Kidney (tissue), 14 donors: ENCODE results near the gene UCN3. TPM values are rescaled to one million over a fixed set of nuclear protein-coding genes. Genes with fewer than 3 reads are reported as not detected.

Experiments
- DNase-seq, 5 donors: peaks; one replicate each; pipeline ENCODE4 v3.0.0-alpha.2; 2013 to 2020
- FAIRE-seq: peaks from 2 replicates; lab custom pipeline; 2012; peaks lifted over from hg19 to GRCh38; lab: Jason Lieb, UNC
- H3K27ac ChIP-seq, 2 donors: one replicate each; pipeline ENCODE4 v1.7.0; 2013; ENCODE audit warnings: low read depth in 2 of 2, low read length in 2 of 2, inconsistent platforms in 1 of 2
- H3K27me3 ChIP-seq: one replicate; pipeline ENCODE4 v1.7.1; 2013; ENCODE audit warnings: low read length, inconsistent platforms; ENCODE audit not compliant: control insufficient read depth, insufficient read depth
- H3K36me3 ChIP-seq, 3 donors: one replicate each; pipeline versions ENCODE4 v1.7.0 to v1.7.1; 2013; ENCODE audit warnings: low read length in 3 of 3, control low read depth in 1 of 3, inconsistent platforms in 1 of 3; ENCODE audit not compliant: insufficient read depth in 3 of 3, control insufficient read depth in 2 of 3
- H3K4me1 ChIP-seq, 3 donors: one replicate each; pipeline versions ENCODE4 v1.7.0 to v1.7.1; 2013; ENCODE audit warnings: low read length in 3 of 3, inconsistent platforms in 1 of 3, low read depth in 1 of 3; ENCODE audit not compliant: control insufficient read depth in 2 of 3, insufficient read depth in 2 of 3
- H3K4me3 ChIP-seq, 3 donors: one replicate each; pipeline versions ENCODE4 v1.7.0 to v1.8.1; 2013; ENCODE audit warnings: low read length in 3 of 3, control low read depth in 1 of 3, inconsistent platforms in 1 of 3
- H3K9ac ChIP-seq, 3 donors: one replicate each; pipeline versions ENCODE4 v1.7.0 to v1.7.1; 2013; ENCODE audit warnings: low read length in 3 of 3, control low read depth in 1 of 3, inconsistent platforms in 1 of 3
- H3K9me3 ChIP-seq, 3 donors: one replicate each; pipeline versions ENCODE4 v1.7.0 to v1.7.1; 2013; ENCODE audit warnings: low read length in 3 of 3, control low read depth in 1 of 3, inconsistent platforms in 1 of 3; ENCODE audit not compliant: control insufficient read depth in 2 of 3, insufficient read depth in 1 of 3
- CTCF ChIP-seq: IDR thresholded peaks from 3 replicates; pipeline ENCODE4 v1.5.1; 2012; ENCODE audit warnings: mild to moderate bottlenecking, moderate library complexity, borderline replicate concordance; ENCODE audit not compliant: insufficient read depth; ENCODE audit errors: extremely low read depth
- intact Hi-C: fragments of 100-400 bp; cut with DNase I; formaldehyde crosslinking; loops from one replicate; pipeline ENCODE4 v1.11.1; 2022
- polyA plus RNA-seq: library from polyadenylated mRNA; stranded (reverse); fragments of 350-450 nt; fragmentation: Illumina TruSeq; extraction: RNeasy Lipid Tissue Mini Kit (QIAGEN cat#74804); gene quantifications from one replicate; pipeline ENCODE4 v1.2.3, GENCODE V29; 2014; ENCODE audit warnings: low read depth, low replicate concordance; ENCODE audit not compliant: insufficient read depth
- total RNA-seq: library from RNA; stranded (reverse); fragmentation: NEBNext Ultra II Directional; extraction: Animal tissue kit (Norgen Biotek cat#: 25700); gene quantifications from one replicate; pipeline ENCODE4 v1.2.1, GENCODE V29; 2021
- donor health status: control.
- donor health status: control.
- donor health status: control.
- donor health status: control.
- donor health status: control.
- donor health status: DM: yes; HTN: yes; CAD: no.
- donor health status: Normal renal cell carcinoma (clear cell type).

The UCN3 gene
- total and polyA plus RNA-seq, 2 donors from 2014 or later: 1.4 TPM; not detected in 1

DNA sequence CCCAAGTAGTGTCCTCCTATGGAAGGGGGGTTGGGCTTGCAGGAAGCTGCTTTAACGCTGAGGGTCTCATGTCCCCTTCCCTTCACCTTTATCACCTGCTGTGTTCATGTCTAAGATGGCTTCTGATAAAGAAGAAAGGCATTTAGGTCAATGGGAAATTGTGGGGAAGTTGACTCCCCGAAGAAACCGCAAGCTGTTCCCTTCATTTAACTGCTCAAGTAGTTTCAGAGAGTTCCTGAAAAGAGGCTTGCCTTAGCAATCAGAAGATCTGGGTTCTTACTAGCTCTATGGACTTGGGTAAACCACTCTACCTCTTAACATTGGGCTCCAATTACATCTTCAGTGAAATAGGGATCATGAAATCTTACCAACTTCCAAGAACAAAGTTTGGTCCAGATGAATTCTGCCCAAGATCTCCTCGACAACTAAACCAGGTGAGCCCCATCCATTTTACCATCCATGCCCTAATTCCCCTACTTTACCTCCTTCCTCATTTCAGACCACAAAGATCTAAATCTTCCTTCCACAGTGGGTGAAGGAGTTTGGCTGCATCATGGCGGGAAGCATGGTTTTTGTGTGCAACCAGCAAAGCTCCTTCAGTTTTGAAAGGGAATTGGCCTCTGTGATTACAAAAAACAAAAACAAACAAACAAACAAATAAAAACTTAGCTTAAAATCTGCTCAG, 30.4 kb upstream of the UCN3 start:
- Histone ChIP-seq H3K36me3 (no peaks in the 10 kb centered on the region), H3K4me1 (no peaks in the 10 kb centered on the region), H3K27me3 (no peaks in the 10 kb centered on the region), H3K4me3 (no peak overlapping the region), H3K9me3 (peaks cover 0 to 3% (median 0%) of the 10 kb centered on the region in 3 donors), H3K27ac (no peak overlapping the region), H3K9ac (no peak overlapping the region)
- DNase-seq (no peak), FAIRE-seq (no peak)
- no peak for TF ChIP-seq CTCF
- intact Hi-C loops: no loop called here

- TF ChIP-seq CTCF: no peak
- H3K27ac ChIP-seq: no peak overlapping the region
- no peak overlapping the region for H3K9ac ChIP-seq
- H3K9me3 ChIP-seq: peaks cover 0 to 3% (median 0%) of the 10 kb centered on the region in 3 donors
- no peaks in the 10 kb centered on the region for H3K4me1 ChIP-seq
- intact Hi-C loops: no loop called here
- H3K27me3 ChIP-seq: no peaks in the 10 kb centered on the region
- H3K36me3 ChIP-seq: no peaks in the 10 kb centered on the region
- no peak for FAIRE-seq
- no peak for DNase-seq
- H3K4me3 ChIP-seq: no peak overlapping the region
Observed at GRCh38 chr10:5338010-5338409, 26.8 kb upstream of the UCN3 start.

DNA sequence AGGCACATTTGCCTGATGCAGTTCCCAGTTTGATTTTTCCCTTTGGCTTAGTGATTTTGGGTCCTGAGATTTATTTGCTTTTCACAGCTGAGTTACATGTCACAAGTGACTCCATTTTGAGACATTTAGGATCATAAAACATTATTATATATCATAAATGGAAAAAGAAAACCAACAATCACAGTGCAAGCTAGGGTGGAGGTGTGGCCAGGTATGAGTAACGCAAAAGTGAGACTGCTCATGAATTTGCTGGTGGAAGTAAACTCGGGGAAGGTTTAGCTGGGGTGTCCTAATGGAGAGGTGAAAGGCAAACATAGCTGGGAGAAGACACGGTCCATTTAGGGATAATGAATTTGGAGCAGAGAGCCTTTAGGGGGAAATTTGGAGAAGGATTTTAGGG, 21.7 kb upstream of the UCN3 start:
- TF ChIP-seq CTCF: no peak
- H3K36me3 ChIP-seq: no peaks in the 10 kb centered on the region
- no peaks in the 10 kb centered on the region for H3K9me3 ChIP-seq
- no peak for FAIRE-seq
- no peak overlapping the region for H3K27ac ChIP-seq
- no peak overlapping the region for H3K9ac ChIP-seq
- no peaks in the 10 kb centered on the region for H3K4me1 ChIP-seq
- no peak for DNase-seq
- no peak overlapping the region for H3K4me3 ChIP-seq
- intact Hi-C loops: no loop called here
- no peaks in the 10 kb centered on the region for H3K27me3 ChIP-seq

GRCh38 chr10:5343561-5343960, 21.2 kb upstream of the UCN3 start:
- Histone ChIP-seq H3K4me3 (no peak overlapping the region), H3K4me1 (no peaks in the 10 kb centered on the region), H3K9ac (no peak overlapping the region), H3K27ac (no peak overlapping the region), H3K27me3 (no peaks in the 10 kb centered on the region), H3K36me3 (no peaks in the 10 kb centered on the region), H3K9me3 (no peaks in the 10 kb centered on the region)
- peak in 1 of 5 donors; percentile 24 for DNase-seq
- no peak for TF ChIP-seq CTCF
- intact Hi-C loops: no loop called here
- no peak for FAIRE-seq
